ENCODE data around the gene CNTFR.

DNA sequence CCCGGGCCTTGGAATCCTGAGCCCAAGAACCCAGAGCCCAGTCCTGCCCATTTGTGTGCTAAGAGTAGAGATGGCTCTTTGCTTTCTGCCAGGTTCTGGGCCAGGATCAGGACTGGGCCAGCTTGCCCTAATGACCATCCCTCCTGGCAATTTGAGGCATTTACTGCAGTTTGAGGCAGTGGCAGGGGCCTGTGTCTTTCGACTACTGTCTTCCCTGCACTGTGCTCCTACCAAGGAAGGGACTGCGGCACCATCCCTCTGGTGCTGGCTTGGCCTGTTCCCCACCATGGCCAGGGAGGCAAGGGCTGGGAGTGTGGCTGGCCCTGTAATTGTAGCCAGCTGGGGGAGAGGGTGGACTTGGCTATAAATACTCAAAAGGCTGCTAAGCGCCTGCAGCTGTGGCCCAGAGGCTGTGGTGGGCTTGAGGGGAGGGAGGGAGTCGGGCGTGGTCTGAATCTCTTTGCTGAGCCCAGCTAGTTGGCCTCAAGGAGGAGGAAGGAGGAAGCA is 71.4 kb downstream of the CNTFR start:
- TF ChIP-seq CTCF (conservative IDR thresholded peaks at IDR 0.05; ENCODE audit: low read length), result no peak
- TF ChIP-seq EZH2phosphoT487 (IDR thresholded peaks at IDR 0.05; ENCODE audit: borderline replicate concordance, low read depth, low read length), result no peak

Measured in OCI-LY7 (cell line).